Stromal cell of bone marrow (primary cell): ENCODE data around the gene P2RX6.
"Not testable (repeated sequence)": the region's sequence is repeated elsewhere in the genome, so short reads cannot be mapped to it uniquely, and the experiment has no call there.

Experiments
- DNase-seq: peaks from one replicate; pipeline ENCODE4 v3.0.0-alpha.2; 2012; ENCODE audit warnings: low read depth

Gene P2RX6

GRCh38 chr22:21014726-21015465 is at the start of gene P2RX6:
P2RX6 (plus strand) TSS chr22:21015165; CDS start chr22:21015175, 10 bp downstream.
- DNase-seq = peak; percentile 28

- DNase-seq = no peak
Measured at GRCh38 chr22:20965888-20966855, 48.8 kb upstream of the P2RX6 start.

- DNase-seq = no peak
Measured at GRCh38 chr22:20966883-20967696, 47.9 kb upstream of the P2RX6 start, which contains the start of gene AIFM3. AIFM3 (plus strand) TSS chr22:20967255; CDS start chr22:20967945, 690 bp downstream.

- no peak for DNase-seq
Measured at GRCh38 chr22:20967697-20968211, 47.2 kb upstream of the P2RX6 start.

GRCh38 chr22:20968281-20968977 is 46.5 kb upstream of the P2RX6 start:
- no peak for DNase-seq

- no peak for DNase-seq
Measured at GRCh38 chr22:20970939-20971657, 43.9 kb upstream of the P2RX6 start.

GRCh38 chr22:20972014-20972694 is 42.8 kb upstream of the P2RX6 start:
- DNase-seq = not testable (repeated sequence)

GRCh38 chr22:20972933-20973577 is 41.9 kb upstream of the P2RX6 start:
- no peak for DNase-seq

- no peak for DNase-seq
Measured at GRCh38 chr22:20973634-20974286, 41.2 kb upstream of the P2RX6 start.

- DNase-seq = no peak
Measured at GRCh38 chr22:20974336-20974955, 40.5 kb upstream of the P2RX6 start.

GRCh38 chr22:20975541-20976290 is 39.2 kb upstream of the P2RX6 start:
- no peak for DNase-seq

- no peak for DNase-seq
Measured at GRCh38 chr22:20976291-20976877, 38.6 kb upstream of the P2RX6 start.

GRCh38 chr22:20977019-20977418 is 37.9 kb upstream of the P2RX6 start:
- DNase-seq = no peak

- no peak for DNase-seq
Measured at GRCh38 chr22:20977516-20978170, 37.3 kb upstream of the P2RX6 start.

- DNase-seq = no peak
Measured at GRCh38 chr22:20978419-20978818, 36.5 kb upstream of the P2RX6 start.

GRCh38 chr22:20979243-20979809 is 35.6 kb upstream of the P2RX6 start:
- DNase-seq = peak; percentile 27
